HTR-8/SVneo (cell line): Measurements from ENCODE around the gene SC5D.
A peak's percentile ranks its signal among the peaks of the same experiment; 100 is the strongest.

Source experiments
- DNase-seq: peaks from one replicate; pipeline ENCODE4 v3.0.0; 2011; ENCODE audit warnings: low spot score, mixed read lengths; ENCODE audit not compliant: insufficient read length
- FAIRE-seq: peaks from 2 replicates; lab custom pipeline; 2011; peaks lifted over from hg19 to GRCh38; lab: Jason Lieb, UNC

The SC5D gene

DNA sequence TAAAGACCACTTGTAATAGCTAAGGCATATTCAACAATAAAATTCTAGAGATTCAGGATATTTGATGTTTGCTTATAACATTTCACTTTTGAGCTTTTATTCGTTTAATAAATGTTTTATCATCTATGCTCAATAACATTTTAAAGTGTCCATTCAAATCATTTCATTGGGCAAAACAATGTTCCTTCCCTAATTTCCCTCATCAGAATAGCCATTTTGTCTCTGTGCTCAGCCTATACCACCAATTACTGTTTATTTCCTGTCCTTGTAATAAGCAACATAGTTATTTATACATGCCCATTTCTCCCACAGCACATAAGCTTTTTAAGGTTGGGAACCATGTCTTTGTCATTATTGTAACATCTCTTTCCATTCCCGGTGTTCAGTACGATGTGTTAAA, 1.3 kb upstream of the SC5D start:
- no peak for FAIRE-seq

DNA sequence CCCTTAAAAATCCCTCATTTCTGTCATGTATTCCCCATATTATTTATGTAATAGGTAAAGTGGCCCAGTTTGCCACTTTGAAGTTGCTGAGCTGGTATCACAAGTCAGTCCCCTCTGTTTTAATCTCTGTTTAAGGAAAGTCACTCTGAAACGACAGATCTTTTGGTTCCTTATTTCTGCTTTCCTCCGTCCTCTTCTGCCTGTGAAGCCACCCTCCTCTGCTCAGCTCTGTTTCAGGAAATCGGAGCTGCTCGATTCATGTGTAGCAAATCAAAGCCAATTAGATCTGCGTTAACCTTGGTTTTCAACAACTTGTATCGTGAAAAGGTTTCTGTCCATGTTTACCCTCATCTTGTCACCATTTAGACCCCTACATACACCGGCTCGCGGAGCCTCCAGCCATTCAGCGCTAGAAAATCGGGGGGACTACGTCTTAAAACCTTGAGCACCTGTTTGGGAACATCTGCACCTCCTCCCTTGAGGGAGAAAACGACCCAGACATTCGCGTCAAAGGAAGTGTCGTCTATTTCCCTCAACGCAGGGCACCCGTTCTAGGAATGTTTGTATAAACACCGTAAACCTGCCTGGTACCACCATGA, 576 bp upstream of the SC5D start:
- no peak for DNase-seq
- no peak for FAIRE-seq

More for the DNA sequence above, 1.3 kb upstream of the SC5D start:
- no peak for DNase-seq

DNA sequence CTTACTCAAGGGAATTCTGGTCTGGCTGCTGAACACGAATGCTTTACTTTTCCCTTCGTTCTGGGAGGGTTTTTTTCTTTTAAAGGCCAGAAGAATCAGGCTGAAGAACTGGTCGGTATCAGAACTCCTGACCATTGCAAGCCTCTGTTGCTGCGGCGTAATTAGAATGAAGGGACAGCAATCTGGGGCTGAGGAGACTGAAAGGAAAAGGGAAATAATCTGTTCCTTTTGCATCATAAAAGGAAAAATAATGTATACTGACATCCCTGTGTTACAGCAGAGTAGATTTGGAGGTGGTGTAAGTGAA, 670 bp downstream of the SC5D start:
- no peak for DNase-seq
- FAIRE-seq = no peak

DNA sequence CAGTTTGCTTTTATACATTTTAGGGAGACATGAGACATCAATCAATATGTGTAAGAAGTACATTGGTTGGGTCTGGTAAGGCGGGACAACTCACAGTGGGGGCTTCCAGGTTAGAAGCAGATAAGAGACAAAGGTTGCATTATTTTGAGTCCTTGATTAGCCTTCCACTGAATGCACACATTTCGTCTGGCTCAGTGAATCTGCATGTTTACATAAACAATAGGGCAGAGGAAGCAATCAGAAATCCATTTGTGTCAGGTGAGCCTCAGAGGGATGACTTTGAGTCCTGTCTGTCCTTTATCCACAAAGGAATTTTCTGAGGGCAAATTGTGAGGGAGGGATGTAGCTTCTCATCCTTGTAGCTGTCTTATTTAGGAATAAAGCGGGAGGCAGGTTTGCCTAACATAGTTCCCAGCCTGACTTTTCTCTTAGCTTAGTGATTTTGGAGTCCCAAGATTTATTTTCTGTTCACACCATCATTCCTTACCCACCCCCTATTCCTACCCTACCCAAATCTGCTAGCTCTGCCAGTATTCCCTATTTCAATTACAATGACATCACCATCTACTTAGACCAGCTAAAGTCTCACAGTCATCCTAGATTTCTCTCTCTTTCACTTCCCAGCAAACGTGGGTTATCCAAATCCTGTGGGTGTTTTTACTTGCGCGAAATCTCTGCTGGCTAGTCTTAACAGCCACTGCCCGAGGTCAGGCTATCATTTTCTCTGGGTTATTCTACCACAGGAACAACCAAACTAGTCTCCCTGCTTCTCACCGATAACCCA, 2.9 kb downstream of the SC5D start:
- FAIRE-seq = no peak
- no peak for DNase-seq

DNA sequence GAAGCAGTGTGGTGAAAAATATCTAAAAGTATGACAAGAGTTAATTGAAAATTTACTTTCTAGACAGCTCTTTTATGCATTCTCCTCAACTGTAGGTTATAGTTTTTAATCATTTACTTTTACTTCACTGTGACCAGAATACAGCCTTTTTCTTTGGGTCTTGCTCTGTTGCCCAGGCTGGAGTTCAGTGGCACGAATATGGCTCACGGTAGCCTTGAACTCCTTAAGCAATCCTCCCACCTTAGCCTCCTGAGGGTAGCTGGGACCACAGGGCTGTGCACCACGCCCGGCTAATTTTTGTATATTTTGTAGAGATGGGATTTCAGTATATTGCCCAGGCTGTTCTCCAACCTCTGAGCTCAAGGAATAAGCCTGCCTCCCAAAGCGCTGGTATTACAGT, 5.3 kb downstream of the SC5D start:
- FAIRE-seq (no peak), DNase-seq (no peak)

DNA sequence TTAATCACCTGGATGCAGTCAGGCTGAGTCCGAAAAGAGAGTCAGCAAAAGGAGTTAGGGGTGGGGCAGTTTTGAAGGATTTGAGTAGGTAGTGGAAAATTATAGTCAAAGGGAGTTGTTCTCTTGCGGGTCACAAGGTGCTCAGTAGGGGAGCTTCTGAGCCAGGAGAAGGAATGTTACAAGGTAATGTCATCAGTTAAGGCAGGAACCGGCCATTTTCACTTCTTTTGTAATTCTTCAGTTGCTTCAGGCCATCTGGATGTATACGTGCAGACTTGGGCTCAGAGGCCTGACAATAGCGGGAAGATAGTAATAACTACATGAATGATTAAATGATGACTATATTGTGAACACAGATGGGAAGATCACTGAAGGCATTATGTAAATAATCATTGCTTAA, 6.2 kb downstream of the SC5D start:
- FAIRE-seq (no peak), DNase-seq (no peak)

DNA sequence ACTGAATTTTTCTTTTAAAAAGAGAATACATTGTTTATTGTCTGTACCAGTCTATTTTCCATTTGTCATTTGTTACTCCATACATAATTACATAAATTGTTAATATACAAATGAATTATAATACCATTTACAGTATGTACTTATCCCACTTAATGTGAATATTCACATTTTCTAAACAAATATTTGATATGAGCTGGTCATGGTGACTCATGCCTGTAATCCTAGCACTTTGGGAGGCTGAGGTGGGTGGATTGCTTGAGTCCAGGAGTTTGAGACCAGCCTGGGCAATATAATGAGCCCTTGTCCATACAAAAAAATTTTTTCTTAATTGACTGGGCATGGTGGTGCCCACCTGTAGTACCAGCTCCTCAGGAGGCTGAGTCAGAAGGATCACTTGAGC, 6.8 kb downstream of the SC5D start:
- DNase-seq (no peak), FAIRE-seq (no peak)

DNA sequence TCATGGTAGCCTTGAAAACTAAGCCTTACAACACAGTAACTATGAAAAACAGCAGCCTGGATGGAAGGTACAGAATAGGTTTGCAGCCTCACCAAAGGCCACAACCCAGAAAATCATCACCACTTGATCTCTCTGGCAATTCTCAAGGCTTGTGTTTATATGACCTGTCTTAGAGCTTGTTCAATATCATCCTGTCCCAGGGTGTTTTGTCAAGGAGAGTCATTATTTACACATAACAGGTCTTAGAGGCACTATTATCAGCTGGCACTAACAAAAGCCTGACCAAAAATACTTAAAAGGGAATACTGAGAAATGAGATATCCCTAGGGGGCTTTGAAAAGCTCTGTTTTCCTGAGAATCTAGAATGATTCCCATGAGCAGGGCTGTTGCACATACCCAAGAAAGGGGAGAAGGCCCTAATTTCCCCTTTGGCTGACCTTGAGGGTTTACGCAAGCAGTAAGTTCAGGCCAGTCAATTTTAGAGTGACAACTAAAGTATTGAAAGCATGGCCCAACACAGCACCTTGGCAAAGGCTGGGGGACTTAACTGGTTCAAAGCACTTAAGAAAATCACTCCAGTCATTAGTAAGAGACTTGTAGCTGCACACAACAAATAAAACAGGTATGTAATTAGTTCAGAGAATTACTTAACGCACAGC, 7.9 kb downstream of the SC5D start:
- FAIRE-seq (no peak), DNase-seq (no peak)

DNA sequence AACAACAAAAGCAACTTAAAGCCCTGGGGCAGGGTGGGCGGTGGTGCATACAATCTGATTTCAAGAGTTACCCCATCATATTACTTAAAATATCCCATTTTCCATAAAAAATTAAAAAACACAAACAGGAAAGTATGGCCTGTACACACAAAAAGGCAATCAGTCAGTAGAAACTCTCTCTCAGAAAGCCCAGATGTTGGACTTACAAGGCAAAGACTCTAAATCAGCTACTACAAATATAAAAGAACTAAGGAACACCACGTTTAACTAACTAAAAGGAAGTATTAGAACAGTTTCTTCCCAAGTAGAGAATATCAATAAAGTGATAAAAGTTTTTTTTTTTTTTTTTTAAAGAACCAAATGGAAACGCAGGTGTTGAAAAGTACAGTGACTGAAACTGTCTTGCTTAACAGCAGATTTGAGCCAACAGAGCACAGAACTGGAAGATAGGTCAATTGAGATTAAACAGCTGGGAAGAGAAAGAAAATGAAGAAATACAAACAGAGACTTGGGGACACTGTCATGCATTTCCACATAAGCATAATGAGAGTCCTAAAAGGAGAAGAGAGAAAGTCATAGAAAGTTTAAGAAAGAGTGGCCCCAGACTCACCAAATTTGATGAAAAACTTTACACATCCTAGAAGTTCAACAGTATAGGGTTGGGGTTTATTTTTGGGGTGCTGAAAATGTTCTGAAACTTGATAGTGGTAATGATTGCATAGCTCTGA, 8.6 kb downstream of the SC5D start:
- DNase-seq = no peak
- no peak for FAIRE-seq

DNA sequence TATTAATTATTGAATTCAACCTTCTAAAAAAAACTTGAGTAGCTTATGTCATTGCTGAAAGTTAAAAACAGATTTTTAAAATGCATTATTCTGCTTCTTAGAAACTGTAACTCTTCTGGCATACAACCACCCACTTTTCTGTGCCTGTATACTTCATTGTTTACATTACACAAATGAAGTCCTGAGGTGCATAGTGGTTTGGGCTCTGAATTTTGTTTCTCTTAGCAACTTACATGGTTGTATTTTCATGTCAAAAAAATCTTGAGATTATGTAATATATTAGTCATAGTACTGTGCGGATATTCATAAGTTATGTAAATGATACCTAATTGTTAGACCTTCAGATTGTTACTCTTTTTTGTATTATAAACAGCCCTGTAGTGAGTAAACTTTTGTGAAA, 12.2 kb downstream of the SC5D start:
- FAIRE-seq (no peak), DNase-seq (no peak)

DNA sequence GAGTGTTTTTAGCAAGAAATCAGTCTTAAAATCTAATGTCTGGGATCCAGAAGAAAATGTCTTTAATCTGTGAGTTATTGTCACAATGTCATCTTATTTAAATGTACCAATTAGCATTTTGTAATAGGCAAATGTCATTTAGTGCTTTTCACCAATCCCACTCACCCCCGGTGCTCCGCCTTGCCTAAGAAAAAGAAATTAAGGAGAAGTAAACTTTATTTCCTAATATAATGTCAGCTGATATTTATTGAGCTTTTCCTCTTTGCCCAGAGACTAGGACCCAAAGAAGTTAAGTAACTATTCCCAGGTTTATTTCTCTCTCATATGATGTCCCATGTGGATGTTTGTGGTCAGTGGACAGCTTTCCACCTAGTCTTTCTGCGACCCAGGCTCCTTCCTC, 16.2 kb downstream of the SC5D start:
- FAIRE-seq (no peak), DNase-seq (no peak)

DNA sequence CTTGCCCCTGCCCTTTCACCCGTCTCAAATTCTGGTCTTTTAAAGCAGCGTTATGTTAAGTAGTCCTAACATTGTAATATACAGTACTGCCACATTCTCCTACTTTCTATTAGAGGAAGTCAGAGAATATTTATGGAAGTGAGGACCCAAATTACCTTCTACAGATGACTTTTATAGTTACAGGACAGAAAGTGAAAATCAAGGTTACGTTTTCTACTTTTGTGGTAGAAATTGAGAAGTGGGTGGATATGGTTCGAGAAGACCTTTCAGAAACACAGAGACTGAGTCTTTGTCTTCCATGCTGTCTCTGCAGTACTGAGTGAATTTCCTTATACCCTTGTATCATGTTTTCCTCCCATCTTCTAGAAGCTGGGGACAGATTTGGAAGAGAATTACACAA, 17.1 kb downstream of the SC5D start:
- FAIRE-seq (no peak), DNase-seq (no peak)

DNA sequence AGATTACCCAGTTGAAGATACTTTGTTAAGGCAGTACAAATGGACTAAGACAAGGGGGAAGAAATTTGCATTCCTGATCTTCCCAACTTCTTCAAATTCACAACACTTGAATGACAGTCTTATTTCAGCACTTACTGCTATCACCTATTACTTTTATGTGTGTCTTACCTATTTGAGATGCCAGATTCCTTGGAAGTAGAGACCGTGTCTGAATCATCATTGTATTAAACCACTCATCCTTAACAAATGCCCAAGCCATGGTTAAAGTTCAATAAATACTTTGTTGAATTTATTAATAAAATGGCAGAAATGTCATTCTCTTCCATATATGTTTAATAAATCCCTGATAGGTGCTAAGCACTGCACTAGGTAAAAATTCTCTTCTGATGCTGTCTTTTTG, 18.3 kb downstream of the SC5D start:
- FAIRE-seq (no peak), DNase-seq (no peak)

DNA sequence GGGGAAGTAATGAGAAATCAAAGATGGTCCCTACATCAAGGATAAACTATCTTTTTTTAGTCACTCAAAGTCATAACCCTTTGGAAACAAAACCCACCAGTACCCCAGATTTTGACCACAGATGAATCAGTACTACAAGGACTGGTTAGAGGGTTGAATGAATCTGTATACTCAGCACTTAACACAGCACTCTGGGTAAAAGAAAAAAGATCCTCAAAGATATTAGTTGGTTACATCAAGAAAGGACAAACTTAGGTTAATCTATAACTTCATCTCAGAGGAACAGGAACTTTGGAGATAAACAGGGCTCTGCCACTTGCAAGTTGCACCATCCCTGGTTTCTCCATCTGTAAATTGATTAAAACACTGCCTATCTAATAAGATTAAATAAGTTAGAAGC, 18.8 kb downstream of the SC5D start:
- FAIRE-seq = no peak
- DNase-seq = no peak

DNA sequence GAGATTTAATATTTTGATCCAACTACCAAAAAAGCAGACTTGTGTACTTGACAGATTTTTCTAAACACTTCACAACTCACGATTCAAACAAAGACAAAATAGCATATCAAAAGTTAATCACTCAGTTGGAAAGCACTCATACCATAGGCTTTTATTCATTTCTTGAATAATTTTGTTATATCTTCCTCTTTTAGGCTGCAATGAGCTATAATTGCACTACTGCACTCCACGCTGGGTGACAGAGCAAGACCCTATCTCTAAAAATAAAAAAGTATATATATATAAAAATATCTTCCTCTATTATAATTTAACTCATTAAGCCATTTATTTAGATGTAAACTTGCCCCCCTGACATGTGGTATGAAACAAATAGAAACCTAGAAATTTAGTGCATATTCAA, 19.9 kb downstream of the SC5D start:
- FAIRE-seq (no peak), DNase-seq (no peak)

DNA sequence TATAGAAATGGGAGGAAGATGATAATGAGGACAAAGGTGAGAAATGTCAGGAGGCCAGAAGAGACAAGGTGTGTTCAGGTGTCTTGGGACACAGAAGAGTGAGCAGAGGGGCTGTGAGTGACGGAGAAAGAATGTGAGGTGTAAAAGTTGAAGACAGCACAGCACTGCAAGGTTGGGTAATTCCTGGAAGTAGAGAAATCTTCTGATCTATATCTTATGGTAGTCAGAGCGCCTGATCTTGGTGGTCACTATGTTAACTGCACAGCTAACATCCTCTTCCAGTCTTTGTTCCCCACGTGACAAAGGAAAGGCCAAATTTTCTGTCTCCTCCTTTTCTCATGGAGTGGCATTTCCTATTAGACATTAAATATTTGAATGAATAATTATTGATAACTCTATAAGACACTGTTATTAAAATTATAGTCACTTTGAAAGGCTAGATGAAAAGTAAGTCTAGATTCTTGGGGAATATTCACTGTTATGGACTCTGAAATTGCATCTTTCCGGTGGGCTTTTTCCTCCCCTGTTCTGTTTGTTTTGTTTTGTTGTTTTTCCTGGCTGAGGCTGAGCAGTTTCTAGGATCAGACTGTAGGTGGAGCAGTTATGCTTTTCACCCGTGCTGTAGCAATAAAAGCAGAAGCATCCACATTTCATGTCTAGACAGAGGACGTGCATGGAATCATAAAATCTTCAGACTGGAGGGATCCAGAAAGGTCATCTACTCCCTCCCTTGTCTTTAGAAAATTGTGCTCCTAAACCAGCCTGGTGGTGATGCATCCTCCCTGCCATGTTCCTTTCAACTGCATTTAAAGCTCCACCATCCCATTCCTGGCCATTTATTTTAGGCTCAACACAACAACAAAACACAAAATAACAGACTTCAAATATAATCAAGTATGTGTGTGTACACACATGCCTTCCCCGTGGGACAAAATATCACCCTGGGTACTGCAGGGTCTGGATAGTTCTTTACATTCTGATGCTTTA, 26.6 kb downstream of the SC5D start:
- peak; percentile 40 for DNase-seq
- FAIRE-seq = no peak

DNA sequence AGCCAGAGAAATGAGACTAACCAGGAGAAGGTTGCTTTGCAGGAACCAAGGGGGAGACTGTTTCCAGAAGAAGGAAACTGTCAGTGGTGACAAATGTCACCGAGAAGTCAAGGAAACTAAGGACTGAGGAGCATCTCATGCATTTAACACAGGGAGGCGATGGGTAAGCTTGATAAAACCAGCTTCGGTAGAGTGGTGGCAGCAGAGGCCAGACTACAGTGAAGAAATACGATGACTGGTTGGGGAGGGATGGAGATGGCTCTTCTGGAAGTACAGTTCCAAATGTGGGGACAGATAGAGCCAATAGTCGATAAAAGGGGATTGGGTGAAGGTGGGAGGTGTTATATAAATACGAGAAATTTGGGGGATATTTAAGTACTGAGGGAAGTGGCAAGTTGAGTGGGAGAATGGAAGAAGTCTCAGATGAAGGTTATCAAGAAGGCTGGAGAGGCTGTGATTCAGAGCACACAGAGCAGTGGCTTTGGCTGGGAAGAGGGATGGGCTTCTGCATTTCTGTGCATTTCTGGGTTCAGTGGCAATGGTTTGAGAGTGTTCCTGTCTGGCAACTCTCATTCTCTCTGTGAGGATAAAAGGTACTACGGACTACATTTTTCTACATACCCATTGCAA, 29.2 kb downstream of the SC5D start:
- FAIRE-seq (no peak), DNase-seq (peak; percentile 18)

DNA sequence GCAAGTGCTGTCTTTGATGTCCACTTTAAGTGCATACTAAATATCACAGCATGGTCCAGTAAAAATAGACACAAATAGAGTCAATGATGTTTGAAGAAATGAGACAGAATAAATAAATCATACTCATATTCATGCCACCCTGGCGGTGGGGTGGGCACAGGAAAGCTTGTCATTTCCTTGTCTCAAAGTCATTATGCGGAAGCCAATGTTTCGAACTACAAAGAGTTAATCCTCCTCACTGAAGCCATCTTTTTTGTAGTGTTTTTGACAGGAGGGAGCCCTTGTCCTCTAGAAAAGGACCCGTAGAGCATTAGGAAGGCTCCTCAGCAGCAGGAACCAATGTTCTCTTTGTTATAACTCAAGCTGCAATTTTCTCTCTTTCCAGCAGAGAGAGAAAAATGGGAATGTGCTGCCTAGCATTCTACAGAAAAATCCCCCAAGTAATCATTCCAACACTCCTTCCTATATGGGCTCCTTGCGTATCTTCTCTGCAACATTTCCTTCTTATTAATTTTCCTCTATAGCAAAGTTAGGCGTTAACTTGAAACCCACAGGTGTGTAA, 30.6 kb downstream of the SC5D start:
- no peak for DNase-seq
- FAIRE-seq = no peak

DNA sequence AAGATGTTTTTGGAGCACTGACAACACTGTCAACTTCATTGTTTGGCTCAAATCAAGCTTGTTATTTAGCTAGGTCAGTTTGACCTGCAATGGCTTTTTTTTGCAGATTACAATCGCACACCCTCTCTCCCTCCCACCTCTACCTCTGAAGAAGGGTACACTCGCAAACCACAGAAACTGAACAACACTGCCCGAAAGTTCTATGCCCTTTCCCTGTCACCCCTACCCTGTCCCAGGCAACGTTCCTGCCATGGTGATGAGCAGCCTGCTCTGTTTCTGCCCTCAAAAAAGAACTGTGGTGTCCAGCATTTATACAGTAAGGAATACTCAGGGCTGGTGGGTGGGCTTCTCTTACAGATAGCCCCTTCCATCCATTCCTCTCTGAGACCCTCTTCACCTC, 33.7 kb downstream of the SC5D start:
- FAIRE-seq = no peak
- no peak for DNase-seq
